ENCODE measurements around the gene ZNF385C. TPM values are rescaled to one million over a fixed set of nuclear protein-coding genes. Genes with fewer than 3 reads are reported as not detected.
"Not testable (repeated sequence)": the region's sequence is repeated elsewhere in the genome, so short reads cannot be mapped to it uniquely, and the experiment has no call there.

Gene ZNF385C
- total and polyA plus RNA-seq, 3 donors from 2014 or later: 17.9 to 26.6 (median 21.4) TPM

DNA sequence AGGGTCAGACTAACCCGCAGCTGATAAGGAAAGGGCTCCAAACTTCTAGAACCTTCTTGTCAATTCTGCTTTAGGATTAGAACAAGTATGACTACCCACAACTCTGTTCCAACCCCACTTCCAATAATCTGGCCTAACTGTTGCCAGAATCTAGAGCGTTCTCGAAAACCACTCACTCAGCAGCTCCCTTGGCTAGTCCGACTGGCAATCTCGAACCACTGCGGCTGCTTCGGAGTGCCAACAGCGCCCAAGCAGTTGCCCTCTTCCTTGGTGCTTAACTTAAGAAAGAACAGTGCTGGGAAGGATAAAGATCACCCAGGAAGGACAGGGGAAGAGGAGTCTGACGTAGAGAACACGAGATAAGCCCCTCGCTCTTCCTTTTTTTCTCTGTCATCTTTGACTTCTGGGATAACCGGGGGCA, 81.9 kb downstream of the ZNF385C start:
- Histone ChIP-seq H3K9me3 (no peaks in the 10 kb centered on the region), H3K4me3 (peak overlapping the region; percentile 87 to 95), H3K36me3 (ENCODE audit: low read depth, missing control alignments) (no peaks in the 10 kb centered on the region), H3K27me3 (no peaks in the 10 kb centered on the region), H3K4me1 (peaks cover 27% of the 10 kb centered on the region), H3K27ac (peak overlapping the region; percentile 91 to 95)
- TF ChIP-seq POLR2A (IDR thresholded peaks at IDR 0.05): no peak
- TF ChIP-seq, protein P1, sequence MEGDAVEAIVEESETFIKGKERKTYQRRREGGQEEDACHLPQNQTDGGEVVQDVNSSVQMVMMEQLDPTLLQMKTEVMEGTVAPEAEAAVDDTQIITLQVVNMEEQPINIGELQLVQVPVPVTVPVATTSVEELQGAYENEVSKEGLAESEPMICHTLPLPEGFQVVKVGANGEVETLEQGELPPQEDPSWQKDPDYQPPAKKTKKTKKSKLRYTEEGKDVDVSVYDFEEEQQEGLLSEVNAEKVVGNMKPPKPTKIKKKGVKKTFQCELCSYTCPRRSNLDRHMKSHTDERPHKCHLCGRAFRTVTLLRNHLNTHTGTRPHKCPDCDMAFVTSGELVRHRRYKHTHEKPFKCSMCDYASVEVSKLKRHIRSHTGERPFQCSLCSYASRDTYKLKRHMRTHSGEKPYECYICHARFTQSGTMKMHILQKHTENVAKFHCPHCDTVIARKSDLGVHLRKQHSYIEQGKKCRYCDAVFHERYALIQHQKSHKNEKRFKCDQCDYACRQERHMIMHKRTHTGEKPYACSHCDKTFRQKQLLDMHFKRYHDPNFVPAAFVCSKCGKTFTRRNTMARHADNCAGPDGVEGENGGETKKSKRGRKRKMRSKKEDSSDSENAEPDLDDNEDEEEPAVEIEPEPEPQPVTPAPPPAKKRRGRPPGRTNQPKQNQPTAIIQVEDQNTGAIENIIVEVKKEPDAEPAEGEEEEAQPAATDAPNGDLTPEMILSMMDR (IDR thresholded peaks at IDR 0.05): no peak
- peak; percentile 50 for DNase-seq
- intact Hi-C loops (cut with DNase I; ENCODE audit: low total_unique reads): no loop called here
- WGBS, 2 donors: 2% methylated on average over 12 of the region's 12 CpGs

DNA sequence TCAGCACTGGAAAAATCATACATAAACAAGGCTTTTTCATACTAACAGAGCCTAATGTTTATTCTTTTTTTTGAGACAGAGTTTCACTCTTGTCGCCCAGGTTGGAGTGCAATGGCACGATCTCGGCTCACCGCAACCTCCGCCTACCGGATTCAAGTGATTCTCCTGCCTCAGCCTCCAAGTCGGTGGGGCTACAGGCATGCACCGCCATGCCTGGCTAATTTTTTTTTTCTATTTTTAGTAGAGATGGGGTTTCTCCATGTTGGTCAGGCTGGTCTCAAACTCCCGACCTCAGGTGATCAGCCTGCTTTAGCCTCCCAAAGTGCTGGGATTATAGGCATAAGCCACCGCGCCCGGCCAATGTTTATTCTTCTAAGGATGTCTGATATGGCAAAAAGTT, 84.5 kb downstream of the ZNF385C start:
- DNase-seq; H3K27ac ChIP-seq; H3K4me3 ChIP-seq; H3K36me3 ChIP-seq (ENCODE audit: low read depth, missing control alignments); intact Hi-C loops (cut with DNase I; ENCODE audit: low total_unique reads); H3K27me3 ChIP-seq; H3K9me3 ChIP-seq: not testable (repeated sequence)
- WGBS, 2 donors: 91 to 93% methylated on average over 12 of the region's 12 CpGs
- peaks cover 13% of the 10 kb centered on the region for H3K4me1 ChIP-seq

DNA sequence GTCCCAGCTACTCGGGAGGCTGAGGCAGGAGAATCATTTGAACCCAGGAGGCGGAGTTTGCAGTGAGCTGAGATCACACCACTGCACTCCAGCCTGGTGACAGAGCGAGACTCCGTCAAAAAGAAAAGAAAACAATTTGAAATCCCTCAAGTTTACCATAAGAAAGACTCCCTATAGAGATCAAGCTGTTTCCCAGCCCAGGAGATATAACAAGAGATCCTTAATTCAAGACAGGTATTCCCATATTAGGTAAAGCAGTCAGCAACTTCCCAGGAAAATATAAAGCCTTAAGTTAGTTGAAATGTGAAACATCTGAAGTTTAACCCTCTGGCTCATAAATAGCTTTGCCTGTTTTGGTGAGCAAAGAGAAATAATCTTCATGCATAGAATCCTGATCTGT, 85.9 kb downstream of the ZNF385C start:
- H3K27me3 ChIP-seq; H3K36me3 ChIP-seq (ENCODE audit: low read depth, missing control alignments); DNase-seq; intact Hi-C loops (cut with DNase I; ENCODE audit: low total_unique reads); H3K9me3 ChIP-seq; H3K27ac ChIP-seq; H3K4me1 ChIP-seq; H3K4me3 ChIP-seq: not testable (repeated sequence)
- WGBS, 2 donors: 76 to 84% methylated on average over 4 of the region's 4 CpGs

DNA sequence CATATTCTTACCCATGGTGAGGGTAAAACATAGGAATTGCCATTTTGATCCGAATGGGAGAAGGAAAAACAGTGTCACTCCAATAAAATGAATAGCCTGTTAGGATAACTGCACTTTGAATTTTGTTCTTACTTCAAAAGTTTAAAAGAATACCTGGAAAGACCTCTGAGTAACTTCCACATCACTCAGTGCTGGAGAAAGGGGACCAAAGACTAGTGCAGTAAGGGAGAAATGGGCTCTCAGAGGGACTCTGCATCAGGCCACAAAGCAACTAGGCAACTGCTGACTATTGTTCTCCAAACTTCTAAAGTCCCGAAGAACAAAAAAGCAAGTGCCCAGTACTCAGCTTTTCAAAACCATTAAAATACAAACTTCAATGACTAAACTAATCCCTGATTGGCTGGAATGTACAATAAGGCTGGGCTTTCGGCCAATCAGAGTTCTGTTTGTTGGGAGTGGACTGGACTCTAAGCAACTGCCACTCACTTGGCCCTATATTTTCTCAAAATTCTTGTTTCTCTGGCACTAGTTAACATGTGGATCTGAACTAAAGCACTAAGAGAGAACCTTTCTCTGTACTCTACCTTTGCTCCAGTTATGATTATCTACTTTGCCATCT, 87.3 kb downstream of the ZNF385C start:
- peak; percentile 60 for DNase-seq
- peaks cover 9% of the 10 kb centered on the region for H3K4me1 ChIP-seq
- no peaks in the 10 kb centered on the region for H3K27me3 ChIP-seq
- no peaks in the 10 kb centered on the region for H3K9me3 ChIP-seq
- 84 to 90% methylated on average over 3 of the region's 3 CpGs for WGBS, 2 donors
- no peaks in the 10 kb centered on the region for H3K36me3 ChIP-seq (ENCODE audit: low read depth, missing control alignments)
- TF ChIP-seq, protein P1 (IDR thresholded peaks at IDR 0.05): no peak
- TF ChIP-seq POLR2A (IDR thresholded peaks at IDR 0.05): no peak
- intact Hi-C loops (cut with DNase I; ENCODE audit: low total_unique reads): no loop called here
- no peak overlapping the region for H3K4me3 ChIP-seq
- no peak overlapping the region for H3K27ac ChIP-seq

DNA sequence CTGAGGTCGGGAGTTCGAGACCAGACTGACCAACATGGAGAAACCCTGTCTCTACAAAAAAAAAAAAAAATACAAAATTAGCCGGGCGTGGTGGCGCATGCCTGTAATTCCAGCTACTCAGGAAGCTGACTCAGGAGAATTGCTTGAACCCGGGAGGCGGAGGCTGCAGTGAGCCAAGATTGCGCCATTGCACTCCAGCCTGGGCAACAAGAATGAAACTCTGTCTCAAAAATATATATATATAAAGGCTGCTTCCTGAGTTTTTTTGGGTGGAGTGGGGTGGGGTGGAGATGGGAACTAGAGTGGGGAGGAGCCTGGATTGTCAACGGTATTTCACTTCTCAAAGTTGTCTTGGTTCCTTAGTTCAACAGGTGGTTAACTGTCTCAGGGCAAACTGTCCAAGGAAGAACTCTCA, 88.0 kb downstream of the ZNF385C start:
- H3K4me3 ChIP-seq; intact Hi-C loops (cut with DNase I; ENCODE audit: low total_unique reads); H3K36me3 ChIP-seq (ENCODE audit: low read depth, missing control alignments); DNase-seq; H3K4me1 ChIP-seq; H3K27me3 ChIP-seq; H3K27ac ChIP-seq; H3K9me3 ChIP-seq: not testable (repeated sequence)
- WGBS, 2 donors: 74 to 77% methylated on average over 9 of the region's 9 CpGs

DNA sequence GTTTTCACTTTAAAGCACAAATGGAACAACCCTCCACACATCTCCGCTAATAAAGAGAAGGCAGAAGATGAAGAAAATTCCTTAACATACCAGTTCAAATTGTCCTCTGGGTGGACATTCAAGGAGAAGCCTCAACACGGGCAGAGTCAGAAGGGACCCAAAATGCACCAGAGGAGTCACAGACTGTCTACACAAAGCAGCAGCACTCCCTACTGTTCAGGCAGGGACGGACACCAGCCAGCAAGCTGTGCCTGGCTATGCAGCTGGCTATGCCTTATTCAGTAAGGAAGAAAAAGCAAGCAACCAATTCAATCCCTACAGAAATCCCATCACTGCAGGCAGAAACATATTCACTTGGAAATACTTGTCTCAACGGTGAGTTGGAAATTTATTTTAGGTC, 89.1 kb downstream of the ZNF385C start:
- no peak for DNase-seq
- Histone ChIP-seq H3K27me3 (no peaks in the 10 kb centered on the region), H3K4me1 (peaks cover 9% of the 10 kb centered on the region), H3K9me3 (no peaks in the 10 kb centered on the region), H3K36me3 (ENCODE audit: low read depth, missing control alignments) (no peaks in the 10 kb centered on the region), H3K4me3 (no peak overlapping the region), H3K27ac (no peak overlapping the region)
- WGBS, 2 donors: 76 to 89% methylated on average over 4 of the region's 4 CpGs
- intact Hi-C loops (cut with DNase I; ENCODE audit: low total_unique reads): no loop called here
- TF ChIP-seq POLR2A (IDR thresholded peaks at IDR 0.05): no peak
- TF ChIP-seq, protein P1 (IDR thresholded peaks at IDR 0.05): no peak

All from testis (tissue), 3 donors.